GM12878 (cell line): ENCODE results near the gene EDARADD. TPM values are rescaled to one million over a fixed set of nuclear protein-coding genes. Genes with fewer than 3 reads are reported as not detected.

Source experiments
- ASH2L ChIP-seq: fragments of 300-600, 200-600 bp; sonication (generic); IDR thresholded peaks from 2 replicates; pipeline ENCODE4 v1.6.1; 2017; ENCODE audit warnings: low read depth, mild to moderate bottlenecking, borderline replicate concordance
- ATF3 ChIP-seq: IDR thresholded peaks from 2 replicates; pipeline ENCODE4 v1.6.1; 2011; ENCODE audit warnings: low read depth, mild to moderate bottlenecking, low read length, moderate library complexity, borderline replicate concordance; ENCODE audit errors: extremely low read depth
- ATF7 ChIP-seq: fragments of 450-650 bp; IDR thresholded peaks from 2 replicates; pipeline ENCODE4 v1.6.1; 2016; ENCODE audit warnings: low read depth, mild to moderate bottlenecking
- BCL11A ChIP-seq: IDR thresholded peaks from 2 replicates; pipeline ENCODE4 v1.6.1; 2011; ENCODE audit warnings: low read depth, low read length
- BHLHE40 ChIP-seq, 2 experiments: fragments of 450-650 bp in 1 of 2; IDR thresholded peaks; 2 replicates each; pipeline ENCODE4 v1.6.1; 2011 to 2017; ENCODE audit warnings: low read depth in 2 of 2, borderline replicate concordance in 1 of 2, improper control_type of control experiment in 1 of 2, low read length in 1 of 2, mild to moderate bottlenecking in 1 of 2
- CEBPB ChIP-seq, 2 experiments: fragments of 150-350 bp in 1 of 2; IDR thresholded peaks; 2 replicates each; pipeline ENCODE4 v1.6.1; 2012 to 2014; ENCODE audit warnings: low read depth in 2 of 2, low read length in 2 of 2, borderline replicate concordance in 1 of 2, inconsistent platforms in 1 of 2
- CHD4 ChIP-seq: fragments of 200-600 bp; sonication (generic); IDR thresholded peaks from 2 replicates; pipeline ENCODE4 v1.6.1; 2016; ENCODE audit warnings: mild to moderate bottlenecking
- DPF2 ChIP-seq: fragments of 450-650 bp; IDR thresholded peaks from 2 replicates; pipeline ENCODE4 v1.6.1; 2017; ENCODE audit warnings: mild to moderate bottlenecking
- ETV6 ChIP-seq, 2 experiments: fragments of 450-650 bp in 1 of 2; IDR thresholded peaks in 1 of 2; conservative IDR thresholded peaks in 1 of 2; 2 replicates each; pipeline ENCODE4 v1.6.1; 2014; ENCODE audit warnings: antibody characterized with exemption in 1 of 2, borderline replicate concordance in 1 of 2, low read depth in 1 of 2, mild to moderate bottlenecking in 1 of 2, moderate library complexity in 1 of 2
- HDGF ChIP-seq: fragments of 450-650 bp; IDR thresholded peaks from 2 replicates; pipeline ENCODE4 v1.6.1; 2016; ENCODE audit warnings: antibody characterized with exemption
- IRF4 ChIP-seq: IDR thresholded peaks from 2 replicates; pipeline ENCODE4 v1.6.1; 2011; ENCODE audit warnings: low read depth, low read length
- JUNB ChIP-seq: IDR thresholded peaks from 2 replicates; pipeline ENCODE4 v1.6.1; 2016; ENCODE audit warnings: antibody characterized with exemption, mild to moderate bottlenecking
- KAT2A ChIP-seq: conservative IDR thresholded peaks from 2 replicates; pipeline ENCODE4 v1.6.1; 2011; ENCODE audit warnings: low read depth, low read length; ENCODE audit not compliant: control insufficient read depth
- KLF5 ChIP-seq: fragments of 450-650 bp; IDR thresholded peaks from 2 replicates; pipeline ENCODE4 v1.6.1; 2014; ENCODE audit warnings: mild to moderate bottlenecking; ENCODE audit not compliant: partially characterized antibody
- MXI1 ChIP-seq: fragments of 150-350 bp; IDR thresholded peaks from 2 replicates; pipeline ENCODE4 v1.6.1; 2011; ENCODE audit warnings: low read depth, mild to moderate bottlenecking, inconsistent platforms, low read length, improper control_type of control experiment
- NBN ChIP-seq: fragments of 450-650 bp; IDR thresholded peaks from 2 replicates; pipeline ENCODE4 v1.6.1; 2016
- NFXL1 ChIP-seq: fragments of 450-650 bp; IDR thresholded peaks from 2 replicates; pipeline ENCODE4 v1.6.1; 2017; ENCODE audit warnings: antibody characterized with exemption, mild to moderate bottlenecking, borderline replicate concordance
- RUNX3 ChIP-seq: IDR thresholded peaks from 2 replicates; pipeline ENCODE4 v1.6.1; 2012; ENCODE audit warnings: low read length, inconsistent platforms
- SREBF1 ChIP-seq: IDR thresholded peaks from 2 replicates; pipeline ENCODE4 v1.6.1; 2012; ENCODE audit warnings: mild to moderate bottlenecking, low read length
- STAT3 ChIP-seq: IDR thresholded peaks from 2 replicates; pipeline ENCODE4 v1.6.1; 2011; ENCODE audit warnings: low read depth, low read length, improper control_type of control experiment
- TAF1 ChIP-seq: IDR thresholded peaks from 2 replicates; pipeline ENCODE4 v1.6.1; 2011; ENCODE audit warnings: mild to moderate bottlenecking, low read depth, low read length, borderline replicate concordance
- TARDBP ChIP-seq: IDR thresholded peaks from 2 replicates; pipeline ENCODE4 v1.6.1; 2016; ENCODE audit warnings: borderline replicate concordance
- ZNF384 ChIP-seq: IDR thresholded peaks from 2 replicates; pipeline ENCODE4 v1.6.1; 2012; ENCODE audit warnings: low read depth, mild to moderate bottlenecking, low read length, improper control_type of control experiment, borderline replicate concordance
- polyA plus RNA-seq, 11 experiments: library from polyadenylated mRNA; depleted of rRNA in 4 of 11; unstranded in 6 of 11; stranded (reverse) in 5 of 11; fragments of >200 nt; fragmentation: Nextera tagmentation in 4 of 11; fragmentation: Illumina TruSeq in 1 of 11; extraction: Ambion mirVana in 4 of 11; extraction: Trizol in 1 of 11; gene quantifications; 1 replicate in 1 of 11; 2 replicates in 10 of 11; pipeline versions ENCODE4 v1.2.1 to v1.2.3, GENCODE V29; 2011 to 2016; ENCODE audit warnings: inconsistent platforms in 2 of 11, missing spikeins in 2 of 11, low read depth in 1 of 11
- total RNA-seq, 4 experiments: library from RNA; depleted of rRNA in 3 of 4; stranded (reverse); fragments of >200 nt in 3 of 4; fragmentation: Illumina TruSeq in 1 of 4; extraction: Trizol in 1 of 4; gene quantifications; 2 replicates each; pipeline versions ENCODE4 v1.2.1 to v1.2.3, GENCODE V29; 2013 to 2021
- TF ChIP-seq, protein P1 (sequence below): fragments of 150-350 bp; IDR thresholded peaks from 2 replicates; pipeline ENCODE4 v1.6.1; 2014; ENCODE audit warnings: mild to moderate bottlenecking, low read depth, low read length
- TF ChIP-seq, protein P2 (sequence below): fragments of 450-650 bp; formaldehyde crosslinking; IDR thresholded peaks from 2 replicates; pipeline ENCODE4 v1.4.0; 2022; ENCODE audit warnings: mild to moderate bottlenecking, moderate library complexity
- TF ChIP-seq, protein P3 (sequence below): IDR thresholded peaks from 2 replicates; pipeline ENCODE4 v1.6.1; 2011; ENCODE audit warnings: low read depth, low read length, improper control_type of control experiment, borderline replicate concordance

The EDARADD gene
- total and polyA plus RNA-seq, 10 of the 15 experiments (the other 5 are each of a cell fraction or from before 2014, with no cell fraction given): 0.58 to 6.1 (median 4.7) TPM

- TF ChIP-seq BHLHE40 (IDR thresholded peaks at IDR 0.05; ENCODE audit: borderline replicate concordance in 1 of 2, low read depth in 2 of 2, low read length in 1 of 2) (peak; percentile 78 to 79), ATF3 (peak; percentile 36; the same call in 1 of the 2 replicates), ZNF384 (no peak), MXI1 (peak; percentile 73; the same call in 1 of the 2 replicates), NFXL1 (no peak), STAT3 (no peak), CHD4 (no peak), TARDBP (no peak), CEBPB (IDR thresholded peaks at IDR 0.05; ENCODE audit: borderline replicate concordance in 1 of 2, low read depth in 2 of 2, low read length in 2 of 2) (no peak), SREBF1 (no peak), TAF1 (peak; percentile 37; the same call in 1 of the 2 replicates), ETV6 (conservative IDR thresholded peaks at IDR 0.05 in 1 of 2, IDR thresholded peaks at IDR 0.05 in 1 of 2; ENCODE audit: borderline replicate concordance in 1 of 2, low read depth in 1 of 2) (no peak), DPF2 (0 out of 2 replicates have a peak, but pooled peaks have one; percentile 50), ASH2L (0 out of 2 replicates have a peak, but pooled peaks have one; percentile 16), IRF4 (0 out of 2 replicates have a peak, but pooled peaks have one; percentile 31), KAT2A (no peak), NBN (peak; percentile 38; the same call in 1 of the 2 replicates), HDGF (no peak), JUNB (no peak; the same call in 1 of the 2 replicates), KLF5 (no peak), ATF7 (peak; percentile 60), RUNX3 (peak; percentile 47), BCL11A (no peak)
- TF ChIP-seq, protein P1, sequence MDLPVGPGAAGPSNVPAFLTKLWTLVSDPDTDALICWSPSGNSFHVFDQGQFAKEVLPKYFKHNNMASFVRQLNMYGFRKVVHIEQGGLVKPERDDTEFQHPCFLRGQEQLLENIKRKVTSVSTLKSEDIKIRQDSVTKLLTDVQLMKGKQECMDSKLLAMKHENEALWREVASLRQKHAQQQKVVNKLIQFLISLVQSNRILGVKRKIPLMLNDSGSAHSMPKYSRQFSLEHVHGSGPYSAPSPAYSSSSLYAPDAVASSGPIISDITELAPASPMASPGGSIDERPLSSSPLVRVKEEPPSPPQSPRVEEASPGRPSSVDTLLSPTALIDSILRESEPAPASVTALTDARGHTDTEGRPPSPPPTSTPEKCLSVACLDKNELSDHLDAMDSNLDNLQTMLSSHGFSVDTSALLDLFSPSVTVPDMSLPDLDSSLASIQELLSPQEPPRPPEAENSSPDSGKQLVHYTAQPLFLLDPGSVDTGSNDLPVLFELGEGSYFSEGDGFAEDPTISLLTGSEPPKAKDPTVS: no peak
- TF ChIP-seq, protein P2, sequence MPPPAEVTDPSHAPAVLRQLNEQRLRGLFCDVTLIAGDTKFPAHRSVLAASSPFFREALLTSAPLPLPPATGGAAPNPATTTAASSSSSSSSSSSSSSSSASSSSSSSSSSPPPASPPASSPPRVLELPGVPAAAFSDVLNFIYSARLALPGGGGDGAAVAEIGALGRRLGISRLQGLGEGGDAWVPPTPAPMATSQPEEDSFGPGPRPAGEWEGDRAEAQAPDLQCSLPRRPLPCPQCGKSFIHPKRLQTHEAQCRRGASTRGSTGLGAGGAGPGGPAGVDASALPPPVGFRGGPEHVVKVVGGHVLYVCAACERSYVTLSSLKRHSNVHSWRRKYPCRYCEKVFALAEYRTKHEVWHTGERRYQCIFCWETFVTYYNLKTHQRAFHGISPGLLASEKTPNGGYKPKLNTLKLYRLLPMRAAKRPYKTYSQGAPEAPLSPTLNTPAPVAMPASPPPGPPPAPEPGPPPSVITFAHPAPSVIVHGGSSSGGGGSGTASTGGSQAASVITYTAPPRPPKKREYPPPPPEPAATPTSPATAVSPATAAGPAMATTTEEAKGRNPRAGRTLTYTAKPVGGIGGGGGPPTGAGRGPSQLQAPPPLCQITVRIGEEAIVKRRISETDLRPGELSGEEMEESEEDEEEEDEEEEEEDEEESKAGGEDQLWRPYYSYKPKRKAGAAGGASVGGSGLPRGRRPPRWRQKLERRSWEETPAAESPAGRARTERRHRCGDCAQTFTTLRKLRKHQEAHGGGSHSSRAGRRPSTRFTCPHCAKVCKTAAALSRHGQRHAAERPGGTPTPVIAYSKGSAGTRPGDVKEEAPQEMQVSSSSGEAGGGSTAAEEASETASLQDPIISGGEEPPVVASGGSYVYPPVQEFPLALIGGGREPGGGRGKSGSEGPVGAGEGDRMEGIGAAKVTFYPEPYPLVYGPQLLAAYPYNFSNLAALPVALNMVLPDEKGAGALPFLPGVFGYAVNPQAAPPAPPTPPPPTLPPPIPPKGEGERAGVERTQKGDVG (CRISPR knock-in tag): 0 out of 2 replicates have a peak, but pooled peaks have one; percentile 48
- TF ChIP-seq, protein P3, sequence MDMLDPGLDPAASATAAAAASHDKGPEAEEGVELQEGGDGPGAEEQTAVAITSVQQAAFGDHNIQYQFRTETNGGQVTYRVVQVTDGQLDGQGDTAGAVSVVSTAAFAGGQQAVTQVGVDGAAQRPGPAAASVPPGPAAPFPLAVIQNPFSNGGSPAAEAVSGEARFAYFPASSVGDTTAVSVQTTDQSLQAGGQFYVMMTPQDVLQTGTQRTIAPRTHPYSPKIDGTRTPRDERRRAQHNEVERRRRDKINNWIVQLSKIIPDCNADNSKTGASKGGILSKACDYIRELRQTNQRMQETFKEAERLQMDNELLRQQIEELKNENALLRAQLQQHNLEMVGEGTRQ: peak; percentile 61
Measured at GRCh38 chr1:236524142-236524894, 130.2 kb downstream of the EDARADD start (continued).
